GM19239 (cell line): ENCODE data around the gene CABLES1.
"Not testable (repeated sequence)": the region's sequence is repeated elsewhere in the genome, so short reads cannot be mapped to it uniquely, and the experiment has no call there.

Source experiments
- DNase-seq: peaks from one replicate; pipeline ENCODE4 v3.0.0; 2011; ENCODE audit warnings: low spot score; ENCODE audit not compliant: insufficient read length
- FAIRE-seq: peaks from 2 replicates; lab custom pipeline; 2011; peaks lifted over from hg19 to GRCh38; lab: Jason Lieb, UNC

The CABLES1 gene

DNA sequence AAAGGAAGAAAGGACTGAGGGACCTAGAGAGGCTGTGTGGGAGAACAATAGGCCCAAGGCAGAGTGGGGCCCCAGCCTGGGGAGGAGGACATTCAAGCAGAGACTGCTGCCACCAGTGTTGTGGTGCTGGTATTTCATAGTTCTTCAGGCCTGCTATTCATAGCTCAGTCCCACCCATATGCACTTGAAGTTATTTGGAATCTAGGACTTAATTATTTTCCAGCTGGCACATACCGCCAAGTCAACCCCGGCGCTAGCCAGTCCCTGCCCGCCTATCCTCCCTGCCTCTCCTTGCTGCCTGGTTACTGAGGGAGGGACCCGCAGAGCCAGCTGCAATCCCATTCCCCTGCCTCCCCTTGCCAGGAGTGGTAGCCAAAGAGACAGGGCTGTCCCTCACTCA lies 141.2 kb downstream of the CABLES1 start:
- DNase-seq, result no peak
- FAIRE-seq, result no peak

DNA sequence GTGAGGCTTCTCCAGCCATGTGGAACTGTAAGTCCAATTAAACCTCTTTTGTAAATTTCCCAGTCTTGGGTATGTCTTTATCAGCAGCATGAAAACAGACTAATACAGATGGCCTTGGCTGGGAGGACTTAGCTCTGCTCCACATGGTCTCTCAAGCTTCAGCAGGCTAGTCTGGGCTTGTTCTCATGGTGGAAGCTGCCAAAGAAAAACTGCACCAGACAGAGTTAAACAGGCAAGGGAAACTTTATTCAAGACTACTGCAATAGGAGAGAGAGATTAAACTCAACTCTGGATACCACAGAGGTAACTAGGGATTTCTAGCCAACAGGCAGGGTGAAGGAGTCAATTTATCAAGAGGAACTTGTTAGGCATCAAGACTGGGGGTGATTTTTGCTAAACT lies 142.1 kb downstream of the CABLES1 start:
- DNase-seq (no peak), FAIRE-seq (no peak)

DNA sequence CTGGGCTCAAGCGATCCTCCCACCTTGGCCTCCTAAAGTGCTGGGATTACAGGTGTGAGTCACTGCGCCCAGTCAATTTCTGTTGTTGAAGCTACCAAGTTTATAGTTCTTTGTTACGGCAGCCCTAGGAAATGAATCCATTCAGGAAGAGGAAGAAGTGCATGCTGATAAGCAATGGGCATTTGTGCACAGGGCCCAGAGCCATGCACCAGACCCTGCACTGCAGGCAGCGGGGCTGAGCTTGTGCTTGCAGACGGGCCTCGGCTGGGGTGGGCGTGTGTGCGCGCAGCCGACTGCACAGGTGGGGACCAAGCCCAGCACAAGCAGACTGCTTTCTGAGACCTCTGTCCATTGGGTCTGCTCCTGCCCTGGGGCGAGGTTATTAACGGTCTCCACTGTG lies 144.6 kb downstream of the CABLES1 start:
- FAIRE-seq (no peak), DNase-seq (no peak)

DNA sequence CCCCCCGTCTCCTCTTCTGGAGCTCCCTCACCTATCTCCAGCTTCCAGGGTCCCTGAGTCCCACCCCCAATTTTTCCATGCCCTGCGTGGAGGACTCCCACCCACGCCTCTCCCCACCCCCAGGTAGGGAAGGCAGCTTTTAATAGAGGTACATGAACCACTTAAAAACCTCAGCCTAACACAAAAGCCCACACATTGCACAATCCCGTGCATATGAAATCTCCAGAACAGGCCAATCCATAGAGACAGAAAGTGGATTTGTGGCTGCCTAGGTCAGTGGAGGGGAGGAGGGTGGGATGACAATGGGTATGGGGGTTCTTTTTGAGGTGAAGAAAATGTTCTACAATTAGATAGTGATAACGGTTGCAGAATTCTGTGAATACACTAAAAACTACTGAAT lies 145.6 kb downstream of the CABLES1 start:
- no peak for DNase-seq
- no peak for FAIRE-seq

DNA sequence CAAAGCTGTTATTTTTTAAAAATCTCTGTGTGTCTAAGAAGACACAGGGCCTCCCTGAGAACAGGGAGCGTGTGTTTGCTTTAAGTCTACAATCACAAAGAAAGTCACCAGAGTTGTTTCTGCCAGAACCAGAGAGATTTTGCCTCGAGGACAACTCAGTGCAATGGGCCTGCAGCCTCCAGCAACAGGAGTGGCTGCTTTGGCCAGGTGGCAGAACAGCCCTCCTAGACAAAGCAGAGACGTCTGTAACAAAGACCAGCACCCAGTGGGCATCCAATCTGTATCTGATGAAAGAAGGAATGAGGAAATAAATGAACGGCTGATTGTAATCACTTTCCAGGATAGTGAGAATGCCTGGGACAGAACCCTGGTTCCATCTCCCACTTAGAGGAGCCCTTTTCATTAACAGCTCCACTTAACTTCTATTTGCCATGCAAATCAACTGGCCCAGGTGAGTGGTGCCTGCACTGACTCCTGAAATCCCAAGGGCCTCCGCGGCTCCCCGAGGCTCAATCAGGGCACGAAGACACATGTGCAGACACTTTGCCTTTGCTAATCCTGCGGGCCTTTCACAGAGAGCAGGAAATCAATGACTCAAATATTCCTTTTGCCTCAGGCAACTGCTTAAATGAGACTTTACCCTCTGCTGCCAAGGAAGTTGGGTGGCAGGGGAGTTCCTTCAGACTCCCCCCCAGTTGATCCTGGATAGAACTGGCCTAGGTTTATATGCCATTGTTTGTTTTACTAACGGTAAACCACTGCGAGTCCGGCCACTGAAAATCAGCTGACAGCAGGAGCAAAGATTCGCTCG lies 146.5 kb downstream of the CABLES1 start:
- no peak for DNase-seq
- FAIRE-seq, result no peak

DNA sequence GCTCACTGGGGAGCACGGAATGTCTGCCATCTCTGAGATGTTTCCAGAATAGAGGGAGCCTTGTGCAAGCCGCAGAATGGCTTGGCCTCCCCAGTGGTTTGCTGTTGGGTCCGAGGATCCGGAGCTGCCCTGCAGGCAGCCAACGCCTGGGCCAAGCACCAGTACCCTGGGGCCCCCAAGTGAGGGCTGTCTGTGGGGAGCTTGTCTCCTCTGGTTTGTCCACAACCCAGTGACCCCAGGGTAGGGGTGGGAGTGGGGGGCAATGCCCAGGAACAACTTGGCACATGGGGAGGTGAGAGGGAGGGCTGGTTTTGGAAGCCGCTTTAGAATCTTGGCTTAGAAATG lies 147.1 kb downstream of the CABLES1 start:
- no peak for DNase-seq
- FAIRE-seq, result no peak

DNA sequence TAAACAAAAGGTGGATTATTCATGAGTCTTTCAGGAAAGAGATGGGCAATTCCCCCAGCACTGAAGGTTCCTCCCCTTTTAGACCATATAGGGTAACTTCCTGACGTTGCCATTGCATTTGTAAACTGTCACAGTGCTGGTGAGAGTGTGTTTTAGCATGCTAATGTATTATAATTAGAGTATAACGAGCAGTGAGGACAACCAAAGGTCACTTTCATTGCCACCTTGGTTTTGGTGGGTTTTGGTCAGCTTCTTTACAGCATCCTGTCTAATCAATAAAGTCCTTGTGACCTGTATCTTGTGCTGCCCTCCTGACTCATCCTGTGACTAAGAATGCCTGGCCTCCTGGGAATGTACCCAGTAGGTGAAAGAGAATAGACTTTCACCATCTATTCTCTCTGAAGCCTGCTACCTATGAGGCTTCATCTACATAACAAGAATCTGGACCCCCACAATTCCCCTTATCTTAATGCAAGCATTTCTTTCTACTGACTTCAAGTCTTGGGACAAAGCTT lies 148.7 kb downstream of the CABLES1 start:
- FAIRE-seq (no peak), DNase-seq (no peak)

DNA sequence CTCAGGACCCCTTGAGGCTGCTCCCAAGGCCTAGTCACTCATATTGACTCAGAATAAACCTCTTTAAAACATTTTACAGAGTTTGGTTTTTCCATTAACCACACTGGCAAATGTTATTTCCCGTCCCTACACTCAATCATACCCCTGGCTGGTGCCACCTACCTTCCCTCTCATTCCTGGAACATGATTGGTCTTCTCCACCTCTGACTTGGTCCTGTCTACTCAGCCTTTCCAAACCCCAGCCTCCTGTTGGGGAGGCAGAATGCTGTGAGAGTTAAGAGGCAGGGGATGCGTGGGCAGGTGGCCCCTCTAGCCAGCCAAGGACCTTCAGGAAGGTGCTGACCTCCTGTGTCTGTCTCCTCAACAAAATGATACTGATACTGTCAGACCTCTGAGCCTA lies 149.3 kb downstream of the CABLES1 start:
- FAIRE-seq (no peak), DNase-seq (no peak)

DNA sequence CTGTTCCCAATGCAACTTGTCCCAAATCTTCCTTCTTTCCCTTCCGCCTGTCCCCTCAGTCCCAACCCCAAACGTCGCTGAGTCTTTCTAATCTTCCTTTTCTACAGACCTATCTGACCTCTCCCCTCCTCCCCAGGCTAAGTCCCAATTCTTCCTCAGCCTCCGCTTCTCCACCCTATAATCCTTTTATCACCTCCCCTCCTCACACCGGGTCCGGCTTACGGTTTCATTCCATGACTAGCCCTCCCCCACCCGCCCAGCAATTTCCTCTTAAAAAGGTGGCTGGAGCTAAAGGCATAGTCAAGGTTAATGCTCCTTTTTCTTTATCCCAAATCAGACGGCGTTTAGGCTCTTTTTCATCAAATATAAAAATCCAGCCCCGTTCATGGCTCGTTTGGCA lies 150.3 kb downstream of the CABLES1 start:
- FAIRE-seq, DNase-seq: not testable (repeated sequence)

DNA sequence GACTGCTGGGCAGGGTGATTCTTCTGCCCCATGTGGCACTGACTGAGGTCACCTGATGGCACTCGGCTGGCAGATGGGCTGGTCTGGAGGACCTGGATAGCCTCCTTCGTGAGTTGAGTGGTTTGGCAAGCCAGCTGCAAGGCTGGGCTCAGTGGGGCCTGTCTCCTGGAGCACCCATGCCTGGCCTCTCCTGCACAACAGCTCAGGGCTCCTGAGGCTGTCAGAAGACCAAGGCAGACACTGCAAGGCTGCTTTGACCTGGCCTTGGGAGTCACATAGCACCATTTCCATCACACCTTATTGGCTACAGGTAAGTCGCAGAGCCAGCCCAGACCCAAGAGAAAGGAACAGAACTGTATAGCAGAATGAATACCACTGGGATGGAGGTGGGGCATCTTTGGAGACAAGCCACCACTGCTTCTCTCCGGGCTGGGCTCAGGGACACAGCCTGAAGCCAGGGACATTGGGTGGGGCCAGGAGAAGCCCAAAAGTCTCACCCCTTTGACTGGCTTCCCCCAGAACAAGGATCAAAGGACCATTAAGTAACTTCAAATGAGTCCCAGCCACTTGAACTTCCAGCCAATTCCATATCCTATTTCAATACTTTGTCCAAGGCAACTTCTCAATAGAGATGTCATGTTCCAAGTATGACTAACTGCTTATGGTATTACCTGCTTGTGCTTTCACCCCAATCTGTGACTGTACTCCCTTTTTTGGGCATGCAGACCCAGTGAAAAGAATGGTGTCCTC lies 156.3 kb downstream of the CABLES1 start:
- FAIRE-seq (no peak), DNase-seq (no peak)

DNA sequence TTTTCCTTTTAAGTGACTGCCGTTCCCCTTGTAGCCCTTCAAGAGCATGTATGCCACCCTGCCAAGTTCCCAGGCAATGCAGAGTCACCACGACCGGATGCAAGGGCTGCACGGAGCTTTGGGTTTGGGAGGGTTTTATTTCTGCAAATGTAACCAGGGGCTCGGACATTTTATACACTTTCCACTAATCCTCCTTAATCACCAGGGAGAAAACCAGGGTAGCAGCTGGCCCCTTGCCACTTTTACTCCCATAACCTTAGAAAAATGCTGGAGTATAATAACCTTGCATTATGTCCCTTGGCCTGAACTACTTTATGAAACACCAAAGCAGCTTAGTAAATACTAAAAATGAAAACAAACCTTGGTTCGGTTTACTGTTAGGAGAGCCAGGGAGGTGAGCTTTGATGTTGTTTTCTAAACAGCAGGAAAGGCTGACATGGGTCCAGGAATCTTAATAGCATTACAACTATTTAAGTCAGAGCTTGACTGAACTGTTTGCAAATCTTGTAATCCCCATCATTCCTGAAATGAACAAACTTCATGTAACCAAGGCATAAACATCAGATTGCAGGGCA lies 165.0 kb downstream of the CABLES1 start:
- no peak for FAIRE-seq
- no peak for DNase-seq

DNA sequence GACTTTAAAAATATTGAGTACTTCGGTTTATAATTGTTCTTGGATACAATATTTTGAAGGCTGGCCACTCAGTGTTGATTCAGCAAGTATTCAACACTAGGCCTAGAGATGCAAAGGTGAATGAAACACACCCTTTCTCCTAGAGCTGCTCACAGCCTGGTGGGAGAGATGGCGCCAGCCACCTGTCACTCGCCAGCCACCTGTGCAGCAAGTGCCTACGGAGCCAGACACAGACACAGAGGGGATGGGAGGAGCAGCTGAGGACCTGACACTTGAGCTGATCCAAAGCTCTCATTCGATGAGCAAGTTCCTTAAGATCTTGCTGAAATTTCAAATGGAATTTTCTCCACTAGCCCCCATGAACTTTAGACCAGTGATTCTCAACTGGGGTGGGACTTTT lies 166.7 kb downstream of the CABLES1 start:
- DNase-seq, result no peak
- no peak for FAIRE-seq

DNA sequence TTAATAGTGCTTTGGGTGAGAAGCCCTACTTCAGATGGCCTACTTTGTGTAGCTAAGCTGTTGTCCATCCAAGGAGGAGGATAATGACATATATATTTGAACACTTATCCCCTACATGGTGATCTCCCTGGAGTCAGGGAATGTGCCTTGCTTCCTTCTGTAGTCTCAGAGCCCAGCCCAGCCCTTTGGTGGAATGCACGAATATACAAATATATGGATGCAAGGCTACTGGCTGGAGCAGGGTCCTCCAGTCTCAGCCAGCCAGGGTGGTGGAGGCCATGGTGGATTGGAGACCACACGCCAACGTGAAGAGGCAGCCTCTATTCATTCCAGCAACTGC lies 167.2 kb downstream of the CABLES1 start:
- FAIRE-seq, result no peak
- DNase-seq, result no peak

DNA sequence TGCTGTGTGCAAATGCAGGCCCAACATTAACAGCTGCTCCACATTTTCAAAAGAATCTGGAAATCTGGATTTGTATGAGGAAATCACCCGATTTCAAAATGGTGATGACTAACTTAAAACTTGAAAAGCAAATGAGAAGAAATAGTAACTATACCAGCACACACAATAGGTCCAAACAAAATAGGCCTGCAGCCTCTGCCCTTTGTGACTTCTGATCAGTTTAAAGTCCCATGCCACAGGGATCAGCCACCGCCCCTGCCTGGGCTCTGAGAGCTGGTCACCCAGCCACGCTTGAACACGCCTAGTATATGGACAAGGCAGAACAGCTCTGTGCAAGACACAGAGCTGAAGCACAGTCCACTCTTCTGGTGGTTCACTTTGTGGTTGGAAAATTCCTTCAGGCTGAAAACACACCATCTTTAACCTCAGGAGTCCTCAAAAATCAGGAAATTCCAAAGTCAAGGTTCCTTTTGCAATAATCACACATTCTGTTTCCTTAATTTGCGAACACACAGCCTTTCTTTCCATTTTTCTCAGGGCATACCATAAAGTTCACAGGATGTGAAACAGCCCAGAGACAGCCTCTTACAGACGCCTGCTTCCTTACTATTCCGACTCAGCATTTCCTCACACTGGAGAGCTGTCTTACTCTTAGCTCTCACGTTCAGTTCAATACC lies 167.7 kb downstream of the CABLES1 start:
- FAIRE-seq, result no peak
- DNase-seq, result no peak

DNA sequence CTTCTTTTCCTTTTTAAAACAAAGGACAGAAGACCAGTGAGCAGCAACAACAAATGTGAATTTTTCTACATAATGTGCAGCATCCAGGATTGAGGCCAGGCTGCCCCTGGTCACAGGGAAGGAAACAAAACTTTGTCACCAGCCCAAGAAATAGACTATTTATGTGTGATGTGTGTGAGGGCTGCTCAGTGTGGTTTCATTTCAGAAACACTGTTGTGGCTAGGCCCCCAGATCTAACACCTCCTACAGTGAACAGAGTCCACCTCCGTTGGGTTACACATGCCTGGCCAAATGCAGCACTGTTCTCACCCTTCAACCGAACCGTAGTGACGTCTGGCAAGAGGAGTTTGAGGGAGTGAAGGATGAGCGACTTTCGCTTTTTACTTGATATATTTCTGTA lies 171.5 kb downstream of the CABLES1 start:
- peak; percentile 72 for FAIRE-seq
- peak; percentile 56 for DNase-seq

DNA sequence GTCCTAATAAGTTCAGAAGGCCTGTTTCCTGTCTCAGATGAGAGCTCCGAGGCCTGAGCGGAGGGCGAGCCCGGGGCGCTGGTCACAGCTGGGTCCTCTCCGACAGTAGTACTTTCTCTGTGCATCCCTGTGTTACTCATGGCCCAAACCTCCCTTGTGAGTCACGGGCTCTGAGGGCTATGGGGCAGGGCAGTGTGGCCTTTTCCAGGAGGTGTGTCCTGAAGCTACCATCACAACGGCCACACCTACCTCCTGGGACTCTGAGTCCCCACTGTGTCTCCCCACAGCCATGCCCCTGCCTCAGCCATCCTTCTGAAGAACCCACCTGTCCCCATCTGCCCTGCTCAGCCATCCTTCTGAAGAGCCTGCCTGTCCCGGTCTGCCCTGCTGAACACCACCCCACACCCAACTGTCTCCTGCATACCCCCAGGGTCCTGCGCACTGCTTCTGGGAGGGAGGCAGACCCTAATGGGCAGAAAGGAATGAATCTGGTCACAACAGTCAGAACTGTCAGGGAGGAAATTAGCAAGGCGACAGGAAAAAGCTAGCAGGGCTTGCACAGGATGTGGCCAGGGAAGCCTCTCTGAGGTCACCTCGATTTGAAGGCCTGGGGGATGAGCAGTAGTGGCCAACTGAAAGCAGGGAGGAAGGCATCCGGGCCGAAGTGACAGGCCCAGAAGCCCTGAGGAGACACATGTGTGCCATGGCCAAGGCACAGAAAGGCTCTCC lies 172.4 kb downstream of the CABLES1 start:
- FAIRE-seq (peak; percentile 40), DNase-seq (peak; percentile 60)
